Sigmoid colon (tissue), 7 donors: ENCODE measurements around the gene LACTBL1. TPM values are rescaled to one million over a fixed set of nuclear protein-coding genes. Genes with fewer than 3 reads are reported as not detected.

Source experiments
- DNase-seq: peaks from one replicate; pipeline ENCODE4 v3.0.0-alpha.2; 2019
- H3K27ac ChIP-seq, 4 donors: fragments of 200-600 bp; sonication (generic); one replicate each; pipeline ENCODE4 v1.5.1; 2016 to 2019; ENCODE audit warnings: mild to moderate bottlenecking in 1 of 4
- H3K27me3 ChIP-seq, 3 donors: fragments of 200-600 bp; sonication (generic); one replicate each; pipeline ENCODE4 v1.5.1; 2019; ENCODE audit warnings: mild to moderate bottlenecking in 1 of 3
- H3K36me3 ChIP-seq, 4 donors: fragments of 200-600 bp; sonication (generic); one replicate each; pipeline ENCODE4 v1.5.1; 2016 to 2019
- H3K4me1 ChIP-seq, 4 donors: fragments of 200-600 bp; sonication (generic); one replicate each; pipeline ENCODE4 v1.5.1; 2017 to 2019
- H3K4me3 ChIP-seq, 4 donors: fragments of 200-600 bp; sonication (generic); one replicate each; pipeline ENCODE4 v1.5.1; 2017 to 2019; ENCODE audit warnings: mild to moderate bottlenecking in 2 of 4, moderate library complexity in 1 of 4
- H3K9me3 ChIP-seq, 4 donors: fragments of 200-600 bp in 3 of 4; sonication (generic) in 3 of 4; one replicate each; pipeline versions ENCODE4 v1.5.1 to v1.6.1; 2013 to 2019
- CTCF ChIP-seq, 4 experiments: fragments of 450-650 bp in 3 of 4; fragments of 200-600 bp in 1 of 4; IDR thresholded peaks; one replicate each; pipeline ENCODE4 v1.5.1; 2016 to 2019; ENCODE audit warnings: antibody characterized with exemption in 4 of 4, mild to moderate bottlenecking in 3 of 4, moderate library complexity in 2 of 4
- EP300 ChIP-seq, 4 donors: sonication (generic); formaldehyde crosslinking; IDR thresholded peaks; one replicate each; pipeline ENCODE4 v1.6.1; 2017; ENCODE audit warnings: antibody characterized with exemption in 4 of 4
- POLR2A ChIP-seq, 2 donors: fragments of 450-650 bp; IDR thresholded peaks; one replicate each; pipeline ENCODE4 v1.6.1; 2016; ENCODE audit warnings: antibody characterized with exemption in 2 of 2, mild to moderate bottlenecking in 2 of 2, moderate library complexity in 2 of 2
- POLR2AphosphoS5 ChIP-seq, 4 donors: sonication (generic); formaldehyde crosslinking; IDR thresholded peaks; one replicate each; pipeline ENCODE4 v1.6.1; 2017; ENCODE audit warnings: antibody characterized with exemption in 4 of 4
- WGBS, 2 donors: extraction: QIAGEN DNeasy Blood & Tissue Kit; methylation state at CpG; one replicate each; pipeline ENCODE4 v1.1.7; 2013; 5-methylcytosine and 5-hydroxymethylcytosine counted together
- intact Hi-C: fragments of 100-400 bp; cut with DNase I; formaldehyde crosslinking; loops from one replicate; pipeline ENCODE4 v1.15.1; 2023
- polyA plus RNA-seq, 3 donors: library from polyadenylated mRNA; stranded (reverse); fragments of 200-250 nt; gene quantifications; one replicate each; pipeline ENCODE4 v1.2.3, GENCODE V29; 2013
- total RNA-seq, 4 donors: library from RNA; depleted of rRNA; stranded (reverse); fragments of >200 nt; gene quantifications; one replicate each; pipeline ENCODE4 v1.1.0, GENCODE V29; 2016
- donor health status: healthy with polysubstance abuse.
- donor health status: Bipolar disorder and iron deficiency.
- donor health status: healthy.

LACTBL1 gene
- total and polyA plus RNA-seq, 7 donors: not detected

- H3K9me3 ChIP-seq: no peaks in the 10 kb centered on the region
- H3K27me3 ChIP-seq: no peaks in the 10 kb centered on the region
- TF ChIP-seq POLR2A (IDR thresholded peaks at IDR 0.05) (no peak), EP300 (IDR thresholded peaks at IDR 0.05) (no peak), CTCF (IDR thresholded peaks at IDR 0.05) (no peak), POLR2AphosphoS5 (IDR thresholded peaks at IDR 0.05) (no peak)
- H3K27ac ChIP-seq: no peak overlapping the region
- no peaks in the 10 kb centered on the region for H3K4me1 ChIP-seq
- WGBS, 2 donors: 93 to 95% methylated on average over 3 of the region's 3 CpGs
- H3K36me3 ChIP-seq: no peaks in the 10 kb centered on the region
- intact Hi-C loops: no loop called here
- DNase-seq: no peak
- H3K4me3 ChIP-seq: no peak overlapping the region
These were observed 69.6 kb downstream of the LACTBL1 start for GRCh38 chr1:22903113-22903512.

Other genes starting within 250 kb of the LACTBL1 start
- gene TEX46, start 43.0 kb upstream of the LACTBL1 start, total RNA-seq: not detected
- not detected for gene TEX46, start 43.0 kb upstream of the LACTBL1 start, polyA plus RNA-seq
- 10 to 100 TPM; 46.0 to 58.6 (median 49.5) TPM for gene KDM1A, start 46.6 kb upstream of the LACTBL1 start, total RNA-seq
- gene KDM1A, start 46.6 kb upstream of the LACTBL1 start, polyA plus RNA-seq: 10 to 100 TPM; 24.0 to 29.4 (median 24.6) TPM
- 10 to 100 TPM; 13.3 to 20.9 (median 17.9) TPM for gene LUZP1, start 196.0 kb upstream of the LACTBL1 start, total RNA-seq
- gene LUZP1, start 196.0 kb upstream of the LACTBL1 start, polyA plus RNA-seq: 10 to 100 TPM in 2 of 3 donors, 1 to 10 TPM in 1; 6.0 to 14.0 (median 12.7) TPM
- gene HTR1D, start 244.6 kb upstream of the LACTBL1 start, total RNA-seq: not detected
- gene HTR1D, start 244.6 kb upstream of the LACTBL1 start, polyA plus RNA-seq: under 1 TPM in 2 of 3 donors, not detected in 1; 0.13 to 0.46 TPM